DOHH2 (cell line): ENCODE measurements around the gene SLC9A7.

Experiments used
- CTCF ChIP-seq: fragments of 200-600 bp; sonication (generic); IDR thresholded peaks from one replicate; pipeline ENCODE4 v1.5.1; 2014; ENCODE audit warnings: antibody characterized with exemption, mild to moderate bottlenecking, low read depth, low read length; ENCODE audit not compliant: poor library complexity, severe bottlenecking
- EZH2phosphoT487 ChIP-seq: fragments of 200-600 bp; sonication (generic); IDR thresholded peaks from 2 replicates; pipeline ENCODE4 v1.6.1; 2017; ENCODE audit warnings: borderline replicate concordance, mild to moderate bottlenecking, antibody characterized with exemption, low read length, moderate library complexity, mixed read lengths

- no peak for TF ChIP-seq CTCF
- TF ChIP-seq EZH2phosphoT487 = no peak
Observed at GRCh38 chrX:46599051-46599560, 159.8 kb downstream of the SLC9A7 start.
